HG03135 (cell line): ENCODE measurements around the gene PCGF1.
"Not testable (repeated sequence)": the region's sequence is repeated elsewhere in the genome, so short reads cannot be mapped to it uniquely, and the experiment has no call there.

ENCODE experiments used
- ATAC-seq: cut with Tn5 transposase; IDR thresholded peaks from one replicate; pipeline ENCODE4 v1.9.1; 2021; ENCODE audit warnings: mild to moderate bottlenecking, moderate library complexity; ENCODE audit not compliant: unreplicated experiment

The PCGF1 gene

DNA sequence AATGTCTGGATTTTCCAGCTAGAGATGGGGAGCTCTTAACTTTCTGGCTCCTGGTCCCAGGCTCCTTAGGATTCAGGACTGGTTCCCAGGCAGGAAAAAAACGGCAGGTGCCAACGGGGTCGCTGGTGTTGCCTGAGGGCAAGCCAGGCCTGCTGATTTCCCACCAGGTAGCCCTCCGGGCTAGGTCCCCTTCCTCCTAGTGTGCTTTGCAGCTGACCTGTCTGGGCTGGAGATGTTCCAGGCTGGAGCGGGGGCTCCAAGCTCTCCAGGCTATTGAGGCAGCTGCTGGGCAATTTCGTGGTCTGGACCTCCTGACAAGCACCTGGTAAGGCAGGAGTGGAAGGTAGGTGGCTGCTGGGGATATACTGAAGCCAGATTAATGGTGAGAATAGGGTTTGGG is 33.0 kb downstream of the PCGF1 start:
- no peak for ATAC-seq

GRCh38 chr2:74472945-74473258 is 34.6 kb downstream of the PCGF1 start:
- no peak for ATAC-seq

DNA sequence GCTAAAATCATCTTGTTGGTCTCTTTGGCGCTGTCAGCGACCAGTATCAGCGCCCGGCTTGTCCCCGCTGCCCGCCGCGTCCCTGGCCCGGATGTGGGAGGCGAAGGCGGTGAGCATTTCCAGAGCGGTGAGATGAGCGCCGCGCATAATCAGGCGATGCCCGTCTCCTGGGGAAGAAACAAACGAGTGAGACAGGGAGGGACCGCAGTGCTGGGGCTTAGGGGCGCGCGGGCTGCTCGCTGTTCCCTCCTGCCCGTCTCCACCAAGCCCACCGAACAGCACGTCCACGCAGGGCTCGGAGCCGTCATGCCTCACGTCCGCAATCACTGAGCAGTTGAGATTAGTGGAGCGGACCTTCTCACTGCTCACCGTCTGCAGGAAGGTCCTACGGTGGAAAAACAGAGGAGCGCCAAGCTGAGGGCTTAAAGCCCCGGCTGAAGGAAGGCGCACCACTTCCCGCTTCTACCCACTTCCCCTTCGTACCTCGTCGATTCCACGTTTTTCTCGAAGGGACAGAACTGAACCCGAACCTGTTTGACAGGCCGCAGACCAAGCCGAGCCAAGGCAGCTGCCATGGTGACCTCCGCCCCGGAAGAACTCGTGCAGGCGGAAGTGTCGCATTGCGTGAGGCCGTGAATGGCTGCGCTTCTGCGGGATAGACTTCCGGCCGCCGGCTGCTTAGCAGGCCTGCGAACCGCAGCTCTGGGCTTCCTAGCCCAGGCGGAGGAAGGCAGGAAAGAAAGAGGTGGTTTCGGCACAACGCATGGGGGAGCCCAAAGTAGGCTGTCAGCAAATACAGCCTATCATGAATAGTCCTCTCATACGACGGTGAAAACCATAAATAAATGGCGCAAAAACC is 35.2 kb downstream of the PCGF1 start, which contains the start of gene MRPL53:
Gene MRPL53, minus strand, starts transcription at position 595 of the 859 bp plus-strand sequence. Its CDS starts 20 bp downstream, at position 575.
- ATAC-seq = peak; percentile 79

GRCh38 chr2:74471332-74472065 is 36.0 kb downstream of the PCGF1 start:
- no peak for ATAC-seq

GRCh38 chr2:74470742-74471141 is 36.8 kb downstream of the PCGF1 start:
- not testable (repeated sequence) for ATAC-seq

GRCh38 chr2:74464406-74464805 is 43.1 kb downstream of the PCGF1 start:
- ATAC-seq = no peak

DNA sequence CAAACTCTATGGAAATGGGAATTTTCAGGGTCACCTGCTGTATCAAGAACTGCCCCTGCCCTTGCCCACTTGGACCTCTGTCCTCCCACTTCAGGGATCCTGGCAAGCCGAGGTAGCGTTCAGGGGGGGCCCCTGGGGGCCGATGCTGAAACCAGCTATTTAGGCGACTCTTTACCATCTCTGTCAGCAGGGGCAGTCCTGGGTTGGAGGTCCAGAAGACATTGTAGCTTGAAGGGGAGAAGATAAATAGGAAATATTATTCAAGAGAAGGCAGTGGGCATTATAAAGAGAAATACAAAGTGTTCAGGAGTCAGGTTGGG is 44.7 kb downstream of the PCGF1 start:
- no peak for ATAC-seq

DNA sequence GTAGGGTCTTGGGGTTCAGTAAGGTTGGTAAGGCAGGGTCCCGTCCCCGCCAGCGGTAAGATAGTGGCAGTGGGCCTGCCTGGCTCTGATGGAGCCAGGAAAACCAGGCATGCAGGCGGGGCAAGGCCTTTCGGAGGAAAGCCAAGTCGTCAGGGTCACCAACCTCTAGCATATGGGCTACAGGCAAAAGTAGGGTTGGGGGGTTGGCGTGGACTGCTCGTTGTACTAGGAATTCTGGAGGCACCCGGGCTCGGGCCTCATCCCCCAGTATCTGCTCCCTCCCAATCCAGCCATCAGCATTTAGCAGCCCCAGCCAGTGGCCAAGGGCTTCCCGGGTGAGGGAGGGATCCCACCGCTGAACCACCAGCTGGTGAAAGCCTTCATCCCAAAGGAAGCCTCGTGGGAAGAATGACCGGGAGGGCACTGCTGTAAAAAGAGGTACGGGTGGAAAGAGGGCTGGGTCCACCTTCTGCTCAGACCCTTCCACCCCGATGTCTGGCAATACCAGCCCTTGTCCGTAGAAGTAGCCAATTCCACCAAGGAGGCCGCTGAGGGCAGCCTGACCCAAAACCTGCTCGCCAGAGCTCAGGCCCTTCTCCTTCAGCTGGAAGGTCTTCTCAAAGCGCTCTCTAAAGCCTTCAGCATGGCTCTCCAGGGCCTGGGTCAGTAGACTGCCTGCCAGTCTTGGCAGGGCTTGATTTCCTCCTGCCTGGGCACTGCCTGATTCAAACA is 45.3 kb downstream of the PCGF1 start:
- ATAC-seq = no peak

DNA sequence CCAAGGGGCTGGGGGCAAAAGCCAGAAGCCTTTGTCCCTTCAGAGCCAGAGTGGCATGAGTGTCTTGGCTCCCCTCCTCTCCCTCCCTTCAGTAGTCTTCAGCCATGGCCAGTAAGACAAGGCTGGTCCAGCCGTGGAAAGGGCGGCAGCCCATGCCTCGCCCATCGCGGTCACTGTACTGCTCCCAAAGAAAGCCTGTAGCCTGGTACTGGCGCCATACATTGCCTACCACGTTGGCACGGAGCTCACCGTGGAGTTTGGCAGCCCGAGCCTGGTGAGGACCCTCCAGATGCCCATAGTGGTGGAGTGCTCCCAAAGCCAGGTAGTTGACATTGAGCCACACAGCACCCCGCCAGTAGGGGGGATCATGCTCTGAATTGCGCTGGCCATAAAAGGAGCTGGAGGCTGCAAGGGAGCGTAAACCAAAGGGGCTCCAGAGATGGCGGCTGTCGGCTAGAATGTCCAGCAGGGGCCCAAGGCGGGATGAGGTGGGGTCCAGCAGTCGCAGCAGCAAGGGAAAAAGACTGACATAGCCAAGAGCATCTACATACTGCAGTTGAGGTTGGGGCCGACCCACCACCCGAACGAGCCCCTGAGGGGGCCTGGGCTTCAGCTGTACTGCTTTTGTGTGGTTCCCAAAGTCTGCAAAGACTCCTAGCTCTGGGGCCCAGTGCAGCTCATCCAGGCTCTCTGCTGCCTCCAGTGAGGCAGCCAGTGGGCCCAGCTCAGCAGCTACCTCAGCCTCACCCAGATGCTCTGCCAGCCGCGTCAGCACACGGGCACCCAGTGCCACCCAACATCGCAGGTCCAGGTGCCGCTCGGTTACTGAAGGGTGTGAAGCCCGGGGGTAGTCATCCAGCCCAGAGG is 46.1 kb downstream of the PCGF1 start:
- no peak for ATAC-seq

DNA sequence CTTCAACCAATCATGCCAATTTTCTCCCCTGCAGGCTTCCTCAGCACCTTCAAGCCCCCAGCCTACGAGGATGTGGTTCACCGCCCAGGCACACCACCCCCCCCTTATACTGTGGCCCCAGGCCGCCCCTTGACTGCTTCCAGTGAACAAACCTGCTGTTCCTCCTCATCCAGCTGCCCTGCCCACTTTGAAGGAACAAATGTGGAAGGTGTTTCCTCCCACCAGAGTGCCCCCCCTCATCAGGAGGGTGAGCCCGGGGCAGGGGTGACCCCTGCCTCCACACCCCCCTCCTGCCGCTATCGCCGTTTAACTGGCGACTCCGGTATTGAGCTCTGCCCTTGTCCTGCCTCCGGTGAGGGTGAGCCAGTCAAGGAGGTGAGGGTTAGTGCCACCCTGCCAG is 47.3 kb downstream of the PCGF1 start:
- ATAC-seq = not testable (repeated sequence)

DNA sequence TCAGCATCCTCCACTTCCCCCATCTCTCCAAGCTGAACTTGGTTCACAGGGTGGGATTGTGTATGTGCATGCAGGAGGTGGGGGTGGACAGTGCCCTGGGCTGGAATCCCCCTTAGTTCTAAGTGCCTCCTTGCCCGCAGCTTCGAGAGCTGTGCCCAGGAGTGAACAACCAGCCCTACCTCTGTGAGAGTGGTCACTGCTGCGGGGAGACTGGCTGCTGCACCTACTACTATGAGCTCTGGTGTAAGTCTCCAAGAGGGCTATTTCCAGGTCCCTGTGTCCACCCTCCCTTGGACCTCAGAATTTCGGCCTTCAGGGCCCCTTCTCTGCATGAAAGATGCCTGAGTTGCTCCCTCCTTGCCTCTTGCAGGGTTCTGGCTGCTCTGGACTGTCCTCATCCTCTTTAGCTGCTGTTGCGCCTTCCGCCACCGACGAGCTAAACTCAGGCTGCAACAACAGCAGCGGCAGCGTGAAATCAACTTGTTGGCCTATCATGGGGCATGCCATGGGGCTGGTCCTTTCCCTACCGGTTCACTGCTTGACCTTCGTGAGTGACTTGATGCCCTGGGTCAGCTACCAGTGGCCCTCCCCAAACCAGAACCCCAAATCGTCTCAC is 47.9 kb downstream of the PCGF1 start:
- not testable (repeated sequence) for ATAC-seq

- ATAC-seq = no peak
Measured at GRCh38 chr2:74458938-74459363, 48.5 kb downstream of the PCGF1 start.

DNA sequence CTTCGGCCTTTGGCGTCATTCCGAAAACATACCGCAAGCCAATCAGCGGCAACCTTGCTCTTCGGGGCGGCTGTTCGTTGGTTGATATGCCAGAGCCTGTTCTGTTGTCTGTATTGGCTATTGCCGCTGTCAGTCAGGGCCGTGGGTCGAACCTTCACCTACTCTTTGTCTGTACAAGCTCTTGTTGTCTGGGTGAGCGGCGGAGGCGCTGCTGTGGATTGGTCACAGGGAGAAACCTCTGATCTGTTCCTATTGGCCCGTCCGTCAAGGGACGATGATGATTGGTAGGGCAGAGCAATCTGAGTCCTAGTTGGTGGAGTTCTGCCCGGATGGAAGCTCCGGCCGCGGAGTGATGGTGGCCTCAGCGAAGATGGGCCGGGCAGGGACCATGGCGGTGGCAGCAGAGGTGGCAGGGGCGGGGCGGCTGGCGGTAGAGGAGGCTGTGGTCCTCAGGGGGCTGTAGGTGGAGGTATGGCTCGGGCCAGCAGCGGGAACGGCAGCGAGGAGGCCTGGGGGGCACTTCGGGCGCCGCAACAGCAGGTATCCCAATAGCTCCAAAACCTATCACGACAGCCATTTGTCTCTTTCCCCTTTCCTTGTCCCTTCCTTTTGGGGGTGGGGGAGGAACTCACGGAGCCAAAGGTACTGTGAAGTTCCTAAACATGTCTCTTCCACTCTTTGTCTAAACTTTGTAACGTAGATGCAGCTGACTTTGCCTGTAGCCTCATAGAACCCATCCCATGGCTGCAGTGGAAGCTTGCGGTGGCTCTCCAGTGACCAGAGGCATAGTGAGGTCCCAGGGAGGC is 49.2 kb downstream of the PCGF1 start, which contains the start of gene WBP1:
Gene WBP1, plus strand, starts transcription at position 307 of the 806 bp plus-strand sequence. Its CDS starts 165 bp downstream, at position 472.
- peak; percentile 84 for ATAC-seq

DNA sequence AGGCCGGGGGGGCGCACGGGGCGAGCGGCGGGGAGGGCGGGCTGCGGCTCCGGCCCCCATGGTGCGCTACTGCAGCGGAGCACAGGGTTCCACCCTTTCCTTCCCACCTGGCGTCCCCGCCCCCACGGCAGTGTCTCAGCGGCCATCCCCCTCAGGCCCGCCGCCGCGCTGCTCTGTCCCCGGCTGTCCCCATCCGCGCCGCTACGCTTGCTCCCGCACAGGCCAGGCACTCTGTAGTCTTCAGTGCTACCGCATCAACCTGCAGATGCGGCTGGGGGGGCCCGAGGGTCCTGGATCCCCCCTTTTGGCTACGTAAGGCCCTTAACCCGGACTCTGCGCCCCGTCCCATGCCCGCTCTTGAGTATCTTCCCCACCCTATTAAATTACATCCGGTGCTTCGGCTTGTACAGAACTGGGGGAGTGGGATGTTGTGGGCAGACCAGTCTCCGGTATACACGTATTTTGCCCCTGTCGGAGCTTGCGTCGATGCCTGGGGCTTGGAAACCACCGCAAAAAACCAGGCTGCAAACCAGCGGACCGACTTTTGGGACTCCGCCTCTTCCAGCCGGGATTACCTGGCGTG is 49.9 kb downstream of the PCGF1 start:
- ATAC-seq = peak; percentile 34

- ATAC-seq = no peak
Measured at GRCh38 chr2:74457129-74457548, 50.4 kb downstream of the PCGF1 start.
